ENCODE results near the gene GAS5. TPM values are rescaled to one million over a fixed set of nuclear protein-coding genes. Genes with fewer than 3 reads are reported as not detected.

The GAS5 gene
- total and polyA plus RNA-seq, 10 of the 15 experiments (the other 5 are each of a cell fraction or from before 2014, with no cell fraction given), result 289 to 1,137 (median 699) TPM

DNA sequence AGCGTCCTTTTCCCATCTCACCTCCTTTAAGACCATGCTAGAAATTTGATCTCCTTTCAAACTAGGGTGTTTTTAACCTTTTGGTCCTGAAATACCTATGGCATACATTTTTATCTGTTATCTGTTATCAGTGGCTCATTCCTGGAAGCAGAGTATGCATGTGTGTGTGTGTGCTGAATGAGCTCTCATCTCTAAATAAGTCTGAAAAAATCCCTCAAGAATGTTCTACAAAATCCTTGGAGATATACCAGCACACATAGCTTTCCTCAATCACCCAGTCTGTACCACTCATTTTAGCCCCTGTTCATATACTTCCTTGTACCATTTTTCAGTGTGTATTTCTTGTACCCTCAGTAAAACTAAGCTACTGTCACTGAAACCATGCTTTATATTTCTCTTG, 49.3 kb downstream of the GAS5 start:
- DNase-seq (ENCODE audit: low read depth, low spot score), result no peak
- no peaks in the 10 kb centered on the region; the same call in 2 of the 3 replicates for H3K9me3 ChIP-seq (replicated peaks; ENCODE audit: control insufficient read depth, insufficient read depth, low read length)
- H3K9ac ChIP-seq (ENCODE audit: control insufficient read depth, insufficient read depth, low read length), result no peak overlapping the region
- no peak overlapping the region for H3K27ac ChIP-seq (ENCODE audit: control insufficient read depth, insufficient read depth)
- ChIA-PET CTCF (interaction anchor here (0.6 to 1.5 kb wide), 5 partner anchors 12 to 398 kb away, joined by 3 to 7 read pairs (median 4); no protein-coding TSS in a partner anchor), POLR2A (no interaction called here), RAD21 (ENCODE audit: unreplicated experiment) (no interaction called here), SMC1A (ENCODE audit: uncharacterized antibody, unreplicated experiment) (interaction anchor here (0.6 to 1.3 kb wide), 3 partner anchors 9 to 118 kb away, joined by 3 to 4 read pairs (median 3); no protein-coding TSS in a partner anchor)
- FAIRE-seq, result no peak
- BruUV-seq (replicated peaks), result no TSS peak
- no peak for ATAC-seq
- no peaks in the 10 kb centered on the region for H3K4me1 ChIP-seq (ENCODE audit: control insufficient read depth, insufficient read depth, low read length)
- peaks cover 0 to 2% of the 10 kb centered on the region in 2 experiments for H3K36me3 ChIP-seq (ENCODE audit: control insufficient read depth in 2 of 2, insufficient read depth in 2 of 2, low read length in 1 of 2)
- no peaks in the 10 kb centered on the region for H4K20me1 ChIP-seq (ENCODE audit: control insufficient read depth, insufficient read depth)
- no peaks in the 10 kb centered on the region for H3K27me3 ChIP-seq (replicated peaks in 1 of 2; ENCODE audit: control insufficient read depth in 2 of 2, insufficient read depth in 2 of 2, low read length in 1 of 2)
- whole genome bisulfite sequencing (ENCODE audit: insufficient coverage, insufficient replicate concordance, low lambda C conversion rate, missing lambda C conversion rate), result 100% methylated on average over 1 of the region's 1 CpG
- no peak overlapping the region for H2AFZ ChIP-seq (ENCODE audit: control insufficient read depth, low read depth, low read length)
- H3K4me3 ChIP-seq, result no peak overlapping the region
- H3K4me2 ChIP-seq (ENCODE audit: control insufficient read depth, insufficient read depth), result no peak overlapping the region
- intact Hi-C loops (cut with micrococcal nuclease; ENCODE audit: unreplicated experiment), result no loop called here
- H3K79me2 ChIP-seq (ENCODE audit: control insufficient read depth, insufficient read depth, low read length), result peaks cover 46% of the 10 kb centered on the region
- in situ Hi-C loops (cut with MboI), result no loop called here
- TF ChIP-seq, protein P1, sequence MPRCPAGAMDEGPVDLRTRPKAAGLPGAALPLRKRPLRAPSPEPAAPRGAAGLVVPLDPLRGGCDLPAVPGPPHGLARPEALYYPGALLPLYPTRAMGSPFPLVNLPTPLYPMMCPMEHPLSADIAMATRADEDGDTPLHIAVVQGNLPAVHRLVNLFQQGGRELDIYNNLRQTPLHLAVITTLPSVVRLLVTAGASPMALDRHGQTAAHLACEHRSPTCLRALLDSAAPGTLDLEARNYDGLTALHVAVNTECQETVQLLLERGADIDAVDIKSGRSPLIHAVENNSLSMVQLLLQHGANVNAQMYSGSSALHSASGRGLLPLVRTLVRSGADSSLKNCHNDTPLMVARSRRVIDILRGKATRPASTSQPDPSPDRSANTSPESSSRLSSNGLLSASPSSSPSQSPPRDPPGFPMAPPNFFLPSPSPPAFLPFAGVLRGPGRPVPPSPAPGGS (IDR thresholded peaks at IDR 0.05; ENCODE audit: borderline replicate concordance, insufficient read depth, low read depth, low read length, poor library complexity, severe bottlenecking), result no peak
- TF ChIP-seq NFXL1 (IDR thresholded peaks at IDR 0.05; ENCODE audit: borderline replicate concordance), result no peak
- TF ChIP-seq YY1 (IDR thresholded peaks at IDR 0.05; ENCODE audit: low read depth, low read length), result no peak
- TF ChIP-seq SUPT20H (IDR thresholded peaks at IDR 0.05; ENCODE audit: borderline replicate concordance, control insufficient read depth, low read depth, low read length), result no peak
- TF ChIP-seq HCFC1 (IDR thresholded peaks at IDR 0.05; ENCODE audit: low read length), result no peak
- TF ChIP-seq, protein P2, sequence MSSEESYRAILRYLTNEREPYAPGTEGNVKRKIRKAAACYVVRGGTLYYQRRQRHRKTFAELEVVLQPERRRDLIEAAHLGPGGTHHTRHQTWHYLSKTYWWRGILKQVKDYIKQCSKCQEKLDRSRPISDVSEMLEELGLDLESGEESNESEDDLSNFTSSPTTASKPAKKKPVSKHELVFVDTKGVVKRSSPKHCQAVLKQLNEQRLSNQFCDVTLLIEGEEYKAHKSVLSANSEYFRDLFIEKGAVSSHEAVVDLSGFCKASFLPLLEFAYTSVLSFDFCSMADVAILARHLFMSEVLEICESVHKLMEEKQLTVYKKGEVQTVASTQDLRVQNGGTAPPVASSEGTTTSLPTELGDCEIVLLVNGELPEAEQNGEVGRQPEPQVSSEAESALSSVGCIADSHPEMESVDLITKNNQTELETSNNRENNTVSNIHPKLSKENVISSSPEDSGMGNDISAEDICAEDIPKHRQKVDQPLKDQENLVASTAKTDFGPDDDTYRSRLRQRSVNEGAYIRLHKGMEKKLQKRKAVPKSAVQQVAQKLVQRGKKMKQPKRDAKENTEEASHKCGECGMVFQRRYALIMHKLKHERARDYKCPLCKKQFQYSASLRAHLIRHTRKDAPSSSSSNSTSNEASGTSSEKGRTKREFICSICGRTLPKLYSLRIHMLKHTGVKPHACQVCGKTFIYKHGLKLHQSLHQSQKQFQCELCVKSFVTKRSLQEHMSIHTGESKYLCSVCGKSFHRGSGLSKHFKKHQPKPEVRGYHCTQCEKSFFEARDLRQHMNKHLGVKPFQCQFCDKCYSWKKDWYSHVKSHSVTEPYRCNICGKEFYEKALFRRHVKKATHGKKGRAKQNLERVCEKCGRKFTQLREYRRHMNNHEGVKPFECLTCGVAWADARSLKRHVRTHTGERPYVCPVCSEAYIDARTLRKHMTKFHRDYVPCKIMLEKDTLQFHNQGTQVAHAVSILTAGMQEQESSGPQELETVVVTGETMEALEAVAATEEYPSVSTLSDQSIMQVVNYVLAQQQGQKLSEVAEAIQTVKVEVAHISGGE (CRISPR knock-in tag; IDR thresholded peaks at IDR 0.05), result no peak
- no peak for TF ChIP-seq SMAD5 (IDR thresholded peaks at IDR 0.05; ENCODE audit: low read depth)
- no peak for TF ChIP-seq EED (IDR thresholded peaks at IDR 0.05; ENCODE audit: low read depth)
- TF ChIP-seq SMC3 (IDR thresholded peaks at IDR 0.05; ENCODE audit: borderline replicate concordance, low read length), result no peak
- TF ChIP-seq CHD1 (IDR thresholded peaks at IDR 0.05; ENCODE audit: low read depth, low read length), result no peak

Other genes with a start within 250 kb of the GAS5 start
Only the 7 nearest of the 8 such genes appear.
- gene ANKRD45, start 198.1 kb downstream of the GAS5 start, total RNA-seq (2014; rRNA removed), result not detected in 2 replicates
- gene ANKRD45, start 198.1 kb downstream of the GAS5 start, total RNA-seq (2014; rRNA removed; fragmentation: Illumina TruSeq; extraction: Trizol), result not detected in 2 replicates
- not detected in 2 replicates for gene ANKRD45, start 198.1 kb downstream of the GAS5 start, total RNA-seq (2021)
- 0.06 and 0.14 TPM in 2 replicates for gene ANKRD45, start 198.1 kb downstream of the GAS5 start, polyA plus RNA-seq (2011; rRNA removed)
- gene ANKRD45, start 198.1 kb downstream of the GAS5 start, polyA plus RNA-seq (2014; fragmentation: Illumina TruSeq; extraction: Trizol), result 0.04 TPM in 1 of 2 replicates, not detected in the other
- gene ANKRD45, start 198.1 kb downstream of the GAS5 start, polyA plus RNA-seq (2014; fragmentation: Nextera tagmentation; extraction: Ambion mirVana), result under 1 TPM in 1 of 2 experiments, not detected in 1; 0.13 TPM
- gene ANKRD45, start 198.1 kb downstream of the GAS5 start, polyA plus RNA-seq (2014; rRNA removed), result not detected in 2 replicates
- gene ANKRD45, start 198.1 kb downstream of the GAS5 start, polyA plus RNA-seq (2016; fragmentation: Nextera tagmentation; extraction: Ambion mirVana), result under 1 TPM; 0.09 to 0.15 TPM
- gene KLHL20, start 153.0 kb downstream of the GAS5 start, total RNA-seq (2014; rRNA removed), result 9.0 and 9.2 TPM in 2 replicates
- 11.0 and 11.3 TPM in 2 replicates for gene KLHL20, start 153.0 kb downstream of the GAS5 start, total RNA-seq (2014; rRNA removed; fragmentation: Illumina TruSeq; extraction: Trizol)
- 12.5 and 14.0 TPM in 2 replicates for gene KLHL20, start 153.0 kb downstream of the GAS5 start, total RNA-seq (2021)
- 12.7 and 14.3 TPM in 2 replicates for gene KLHL20, start 153.0 kb downstream of the GAS5 start, polyA plus RNA-seq (2011; rRNA removed)
- gene KLHL20, start 153.0 kb downstream of the GAS5 start, polyA plus RNA-seq (2014; fragmentation: Illumina TruSeq; extraction: Trizol), result 12.0 and 13.1 TPM in 2 replicates
- gene KLHL20, start 153.0 kb downstream of the GAS5 start, polyA plus RNA-seq (2014; fragmentation: Nextera tagmentation; extraction: Ambion mirVana), result 1 to 10 TPM; 3.8 to 5.8 TPM
- 8.6 and 9.1 TPM in 2 replicates for gene KLHL20, start 153.0 kb downstream of the GAS5 start, polyA plus RNA-seq (2014; rRNA removed)
- 10 to 100 TPM in 1 of 2 experiments, 1 to 10 TPM in 1; 7.0 to 10.8 TPM for gene KLHL20, start 153.0 kb downstream of the GAS5 start, polyA plus RNA-seq (2016; fragmentation: Nextera tagmentation; extraction: Ambion mirVana)
- gene DARS2, start 43.3 kb downstream of the GAS5 start, total RNA-seq (2014; rRNA removed), result 32.0 and 36.3 TPM in 2 replicates
- gene DARS2, start 43.3 kb downstream of the GAS5 start, total RNA-seq (2014; rRNA removed; fragmentation: Illumina TruSeq; extraction: Trizol), result 40.6 and 41.6 TPM in 2 replicates
- 32.7 and 35.4 TPM in 2 replicates for gene DARS2, start 43.3 kb downstream of the GAS5 start, total RNA-seq (2021)
- gene DARS2, start 43.3 kb downstream of the GAS5 start, polyA plus RNA-seq (2011; rRNA removed), result 65.9 and 80.4 TPM in 2 replicates
- 50.4 and 60.4 TPM in 2 replicates for gene DARS2, start 43.3 kb downstream of the GAS5 start, polyA plus RNA-seq (2014; fragmentation: Illumina TruSeq; extraction: Trizol)
- gene DARS2, start 43.3 kb downstream of the GAS5 start, polyA plus RNA-seq (2014; fragmentation: Nextera tagmentation; extraction: Ambion mirVana), result 10 to 100 TPM; 23.9 to 25.2 TPM
- gene DARS2, start 43.3 kb downstream of the GAS5 start, polyA plus RNA-seq (2014; rRNA removed), result 29.4 and 34.0 TPM in 2 replicates
- 10 to 100 TPM; 64.2 to 69.7 TPM for gene DARS2, start 43.3 kb downstream of the GAS5 start, polyA plus RNA-seq (2016; fragmentation: Nextera tagmentation; extraction: Ambion mirVana)
- gene CENPL, start 43.1 kb downstream of the GAS5 start, total RNA-seq (2014; rRNA removed), result 27.6 and 31.0 TPM in 2 replicates
- 25.8 and 32.1 TPM in 2 replicates for gene CENPL, start 43.1 kb downstream of the GAS5 start, total RNA-seq (2014; rRNA removed; fragmentation: Illumina TruSeq; extraction: Trizol)
- gene CENPL, start 43.1 kb downstream of the GAS5 start, total RNA-seq (2021), result 16.5 and 19.3 TPM in 2 replicates
- gene CENPL, start 43.1 kb downstream of the GAS5 start, polyA plus RNA-seq (2011; rRNA removed), result 21.2 and 28.6 TPM in 2 replicates
- 20.8 and 20.9 TPM in 2 replicates for gene CENPL, start 43.1 kb downstream of the GAS5 start, polyA plus RNA-seq (2014; fragmentation: Illumina TruSeq; extraction: Trizol)
- 10 to 100 TPM; 14.9 to 26.7 TPM for gene CENPL, start 43.1 kb downstream of the GAS5 start, polyA plus RNA-seq (2014; fragmentation: Nextera tagmentation; extraction: Ambion mirVana)
- 19.6 and 22.4 TPM in 2 replicates for gene CENPL, start 43.1 kb downstream of the GAS5 start, polyA plus RNA-seq (2014; rRNA removed)
- 10 to 100 TPM; 26.5 to 26.7 TPM for gene CENPL, start 43.1 kb downstream of the GAS5 start, polyA plus RNA-seq (2016; fragmentation: Nextera tagmentation; extraction: Ambion mirVana)
- 3.3 and 3.4 TPM in 2 replicates for gene ZBTB37, start 391 bp upstream of the GAS5 start, total RNA-seq (2014; rRNA removed)
- gene ZBTB37, start 391 bp upstream of the GAS5 start, total RNA-seq (2014; rRNA removed; fragmentation: Illumina TruSeq; extraction: Trizol), result 4.7 and 4.8 TPM in 2 replicates
- gene ZBTB37, start 391 bp upstream of the GAS5 start, total RNA-seq (2021), result 5.2 and 5.7 TPM in 2 replicates
- 4.9 and 6.7 TPM in 2 replicates for gene ZBTB37, start 391 bp upstream of the GAS5 start, polyA plus RNA-seq (2011; rRNA removed)
- 2.3 and 3.2 TPM in 2 replicates for gene ZBTB37, start 391 bp upstream of the GAS5 start, polyA plus RNA-seq (2014; fragmentation: Illumina TruSeq; extraction: Trizol)
- gene ZBTB37, start 391 bp upstream of the GAS5 start, polyA plus RNA-seq (2014; fragmentation: Nextera tagmentation; extraction: Ambion mirVana), result under 1 TPM; 0.16 to 0.29 TPM
- 1.1 and 1.4 TPM in 2 replicates for gene ZBTB37, start 391 bp upstream of the GAS5 start, polyA plus RNA-seq (2014; rRNA removed)
- gene ZBTB37, start 391 bp upstream of the GAS5 start, polyA plus RNA-seq (2016; fragmentation: Nextera tagmentation; extraction: Ambion mirVana), result 1 to 10 TPM in 1 of 2 experiments, under 1 TPM in 1; 0.95 to 1.6 TPM
- gene SERPINC1, start 49.3 kb upstream of the GAS5 start, total RNA-seq (2014; rRNA removed), result not detected in 2 replicates
- gene SERPINC1, start 49.3 kb upstream of the GAS5 start, total RNA-seq (2014; rRNA removed; fragmentation: Illumina TruSeq; extraction: Trizol), result not detected in 2 replicates
- gene SERPINC1, start 49.3 kb upstream of the GAS5 start, total RNA-seq (2021), result 0.44 and 0.61 TPM in 2 replicates
- gene SERPINC1, start 49.3 kb upstream of the GAS5 start, polyA plus RNA-seq (2011; rRNA removed), result not detected in 2 replicates
- not detected in 2 replicates for gene SERPINC1, start 49.3 kb upstream of the GAS5 start, polyA plus RNA-seq (2014; fragmentation: Illumina TruSeq; extraction: Trizol)
- under 1 TPM in 1 of 2 experiments, not detected in 1; 0.11 TPM for gene SERPINC1, start 49.3 kb upstream of the GAS5 start, polyA plus RNA-seq (2014; fragmentation: Nextera tagmentation; extraction: Ambion mirVana)
- gene SERPINC1, start 49.3 kb upstream of the GAS5 start, polyA plus RNA-seq (2014; rRNA removed), result not detected in 2 replicates
- gene SERPINC1, start 49.3 kb upstream of the GAS5 start, polyA plus RNA-seq (2016; fragmentation: Nextera tagmentation; extraction: Ambion mirVana), result not detected
- gene RC3H1, start 154.4 kb upstream of the GAS5 start, total RNA-seq (2014; rRNA removed), result 22.5 and 25.0 TPM in 2 replicates
- 30.9 and 34.7 TPM in 2 replicates for gene RC3H1, start 154.4 kb upstream of the GAS5 start, total RNA-seq (2014; rRNA removed; fragmentation: Illumina TruSeq; extraction: Trizol)
- 31.9 and 33.9 TPM in 2 replicates for gene RC3H1, start 154.4 kb upstream of the GAS5 start, total RNA-seq (2021)
- 18.2 and 19.3 TPM in 2 replicates for gene RC3H1, start 154.4 kb upstream of the GAS5 start, polyA plus RNA-seq (2011; rRNA removed)
- 9.9 and 11.7 TPM in 2 replicates for gene RC3H1, start 154.4 kb upstream of the GAS5 start, polyA plus RNA-seq (2014; fragmentation: Illumina TruSeq; extraction: Trizol)
- 1 to 10 TPM; 1.4 to 3.2 TPM for gene RC3H1, start 154.4 kb upstream of the GAS5 start, polyA plus RNA-seq (2014; fragmentation: Nextera tagmentation; extraction: Ambion mirVana)
- gene RC3H1, start 154.4 kb upstream of the GAS5 start, polyA plus RNA-seq (2014; rRNA removed), result 7.9 and 10.1 TPM in 2 replicates
- gene RC3H1, start 154.4 kb upstream of the GAS5 start, polyA plus RNA-seq (2016; fragmentation: Nextera tagmentation; extraction: Ambion mirVana), result 10 to 100 TPM; 11.7 to 12.0 TPM

Data from GM12878 (cell line).